Lower lobe of right lung (tissue), 2 donors: ENCODE results near the gene ANAPC1. TPM values are rescaled to one million over a fixed set of nuclear protein-coding genes. Genes with fewer than 3 reads are reported as not detected.
"Not testable (repeated sequence)": the region's sequence is repeated elsewhere in the genome, so short reads cannot be mapped to it uniquely, and the experiment has no call there.

Experiments used
- ATAC-seq, 2 donors: fragments of 200-7000 bp; cut with Tn5 transposase; one replicate each; pipeline ENCODE4 v1.9.1; 2020 to 2022; ENCODE audit warnings: mild to moderate bottlenecking in 2 of 2, moderate library complexity in 2 of 2
- DNase-seq: peaks from one replicate; pipeline ENCODE4 v3.0.0-alpha.2; 2020
- H3K27ac ChIP-seq: fragments of 200-600 bp; one replicate; pipeline ENCODE4 v1.8.0; 2022
- H3K27me3 ChIP-seq: fragments of 200-600 bp; one replicate; pipeline ENCODE4 v1.8.0; 2022; ENCODE audit warnings: low read depth
- H3K36me3 ChIP-seq: fragments of 200-600 bp; one replicate; pipeline ENCODE4 v1.8.0; 2022; ENCODE audit warnings: mild to moderate bottlenecking
- H3K4me1 ChIP-seq: fragments of 200-600 bp; one replicate; pipeline ENCODE4 v1.8.0; 2022
- H3K4me3 ChIP-seq: fragments of 200-600 bp; one replicate; pipeline ENCODE4 v1.8.0; 2022; ENCODE audit warnings: mild to moderate bottlenecking
- H3K9me3 ChIP-seq: fragments of 200-600 bp; one replicate; pipeline ENCODE4 v1.8.0; 2022
- intact Hi-C: fragments of 100-400 bp; cut with DNase I; formaldehyde crosslinking; loops from one replicate; pipeline ENCODE4 v1.11.0; 2022
- total RNA-seq: library from RNA; stranded (reverse); fragmentation: NEBNext Ultra II Directional; extraction: Animal tissue kit (Norgen Biotek cat#: 25700); gene quantifications from one replicate; pipeline ENCODE4 v1.2.1, GENCODE V29; 2021
- TF ChIP-seq, protein P1 (sequence below): fragments of 200-600 bp; IDR thresholded peaks from one replicate; pipeline ENCODE4 v1.8.0; 2022; ENCODE audit warnings: antibody characterized with exemption, mild to moderate bottlenecking
- donor health status: DM: no; HTN: yes; CAD: no; lungs with severe emphysema.

The ANAPC1 gene
- total RNA-seq, 1 donor from 2014 or later = 32.2 TPM

DNA sequence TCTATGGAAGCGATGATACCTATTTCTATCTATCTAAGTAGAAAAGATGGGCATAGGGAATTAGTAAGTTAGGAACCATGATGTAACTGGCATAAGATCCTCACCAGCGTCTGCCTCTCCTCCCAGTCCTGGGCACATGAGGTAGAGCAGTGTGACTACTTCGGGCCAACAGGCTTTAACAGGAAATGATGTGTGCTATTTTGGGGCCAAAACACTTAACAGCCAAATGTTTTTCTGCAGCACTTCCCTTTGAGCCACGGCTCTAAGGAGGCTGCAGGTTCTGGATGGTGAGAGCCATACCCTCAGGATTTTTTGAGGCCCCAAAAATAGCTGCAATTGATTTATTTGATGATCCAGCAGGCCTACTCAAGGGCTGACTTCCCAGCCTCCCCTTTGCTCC, 116.9 kb downstream of the ANAPC1 start:
- H3K4me3 ChIP-seq, H3K36me3 ChIP-seq, H3K27me3 ChIP-seq, H3K9me3 ChIP-seq, ATAC-seq, DNase-seq, intact Hi-C loops, H3K4me1 ChIP-seq, H3K27ac ChIP-seq: not testable (repeated sequence)

DNA sequence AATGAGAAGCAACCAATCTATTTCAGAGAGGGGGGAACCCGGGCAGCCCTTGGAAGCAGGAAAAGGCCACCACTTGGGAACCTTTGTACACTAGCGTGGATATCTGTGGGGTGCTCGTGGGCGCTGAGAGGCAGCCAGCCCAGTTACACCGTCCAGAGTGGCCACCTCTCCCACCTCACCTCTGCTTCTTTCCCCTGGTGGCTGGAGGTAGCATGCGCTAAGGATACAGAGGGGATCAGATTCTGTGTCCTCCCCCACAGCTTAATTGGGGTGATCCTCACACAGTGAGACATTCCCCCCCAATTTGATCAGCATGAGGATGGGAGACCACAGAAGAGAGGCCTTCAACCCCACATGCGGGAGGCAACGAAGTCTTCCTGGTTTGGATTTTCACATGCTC, 117.7 kb downstream of the ANAPC1 start:
- H3K27me3 ChIP-seq, DNase-seq, ATAC-seq, H3K9me3 ChIP-seq, H3K27ac ChIP-seq, intact Hi-C loops, H3K4me1 ChIP-seq, H3K36me3 ChIP-seq, H3K4me3 ChIP-seq: not testable (repeated sequence)

DNA sequence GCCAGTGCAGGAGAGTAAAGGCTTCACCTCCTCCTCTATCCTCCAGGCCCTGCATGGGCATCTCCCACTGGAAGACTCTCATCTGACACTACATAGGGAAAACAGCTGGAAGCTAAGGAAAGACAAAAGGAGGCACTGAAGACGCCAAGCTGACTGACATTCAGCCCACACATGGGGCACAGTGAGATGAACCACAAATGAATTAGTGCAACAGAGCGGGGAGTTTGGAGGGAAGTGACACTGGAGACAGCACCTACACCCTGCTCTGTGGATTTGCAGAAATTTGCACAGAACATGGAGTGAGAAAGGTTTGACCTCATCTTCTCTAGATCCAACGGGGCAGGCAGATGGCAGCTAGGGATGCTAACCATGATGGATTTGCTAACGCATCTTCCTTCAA, 119.8 kb downstream of the ANAPC1 start:
- H3K27ac ChIP-seq, H3K4me1 ChIP-seq, H3K27me3 ChIP-seq, H3K9me3 ChIP-seq, H3K4me3 ChIP-seq, ATAC-seq, H3K36me3 ChIP-seq, intact Hi-C loops, DNase-seq: not testable (repeated sequence)

DNA sequence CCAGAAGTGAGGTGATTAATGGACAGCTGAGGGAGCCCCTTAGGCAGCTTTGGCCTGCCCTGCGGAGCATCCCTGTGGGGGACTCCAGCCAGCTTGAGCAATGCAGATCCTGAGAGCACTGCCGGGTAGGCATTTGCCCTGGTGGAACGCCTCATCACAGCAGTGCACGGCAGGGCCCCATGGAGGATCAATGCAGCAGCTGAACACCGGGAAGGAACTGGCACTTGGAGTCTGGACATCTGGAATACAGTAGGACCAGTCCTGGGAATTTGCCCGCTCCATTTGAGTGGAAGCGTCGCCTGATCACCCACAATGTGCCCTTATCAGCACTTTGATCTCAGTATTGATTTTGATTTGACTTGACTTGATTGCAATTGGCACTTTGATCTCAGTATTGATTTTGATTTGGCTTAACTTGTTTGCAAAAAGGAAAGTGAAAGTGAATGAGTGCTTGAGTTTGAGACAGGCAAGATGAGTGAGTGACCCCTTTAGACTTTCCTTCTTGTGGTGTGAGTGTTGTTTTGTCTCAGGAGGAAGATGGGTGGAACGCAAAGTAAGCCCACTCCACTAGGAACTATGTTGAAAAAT, 123.2 kb downstream of the ANAPC1 start:
- intact Hi-C loops, ATAC-seq, H3K36me3 ChIP-seq, H3K9me3 ChIP-seq, H3K4me3 ChIP-seq, H3K4me1 ChIP-seq, H3K27ac ChIP-seq, DNase-seq, H3K27me3 ChIP-seq: not testable (repeated sequence)

DNA sequence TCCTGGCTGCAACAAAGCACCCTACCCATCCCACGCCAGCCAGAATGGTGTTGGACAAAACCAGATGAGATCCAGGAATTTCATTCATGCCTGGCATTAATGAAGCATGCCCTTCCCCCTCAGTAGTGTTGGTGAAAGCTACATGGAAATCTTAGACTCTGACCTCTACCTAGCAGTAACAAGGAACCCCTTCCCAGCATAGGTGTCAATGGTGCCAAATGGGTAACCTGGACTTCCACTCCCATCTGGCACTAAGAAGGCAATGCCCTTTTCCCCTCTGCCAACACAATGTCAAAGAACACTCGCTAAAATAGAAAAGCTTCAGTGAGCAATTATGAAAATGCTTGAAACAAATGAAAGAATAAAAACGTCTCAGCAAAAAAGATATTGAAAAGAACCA, 131.5 kb downstream of the ANAPC1 start:
- H3K27me3 ChIP-seq, H3K36me3 ChIP-seq, DNase-seq, H3K4me1 ChIP-seq, H3K27ac ChIP-seq, intact Hi-C loops, H3K9me3 ChIP-seq, ATAC-seq, H3K4me3 ChIP-seq: not testable (repeated sequence)

DNA sequence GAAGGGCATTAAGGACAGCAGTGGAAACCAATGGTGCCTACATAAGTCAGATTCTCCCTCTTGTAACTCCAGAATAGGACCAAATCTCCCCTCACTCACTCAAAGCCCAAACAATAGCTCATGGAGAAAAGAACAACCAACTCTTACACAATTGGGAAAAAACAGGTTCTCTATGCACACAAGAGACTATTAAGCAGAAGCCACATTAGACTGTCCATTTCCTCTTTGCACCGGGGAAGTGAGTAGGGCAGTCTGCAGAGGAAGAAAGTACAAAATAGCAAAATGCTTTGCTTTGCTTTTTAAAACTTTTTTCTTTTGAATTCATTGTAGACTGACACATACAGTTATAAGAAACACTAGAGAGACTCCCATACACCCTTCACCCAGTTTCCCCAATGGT, 133.4 kb downstream of the ANAPC1 start:
- H3K27ac ChIP-seq, ATAC-seq, H3K9me3 ChIP-seq, H3K4me1 ChIP-seq, H3K27me3 ChIP-seq, DNase-seq, intact Hi-C loops, H3K4me3 ChIP-seq, H3K36me3 ChIP-seq: not testable (repeated sequence)

DNA sequence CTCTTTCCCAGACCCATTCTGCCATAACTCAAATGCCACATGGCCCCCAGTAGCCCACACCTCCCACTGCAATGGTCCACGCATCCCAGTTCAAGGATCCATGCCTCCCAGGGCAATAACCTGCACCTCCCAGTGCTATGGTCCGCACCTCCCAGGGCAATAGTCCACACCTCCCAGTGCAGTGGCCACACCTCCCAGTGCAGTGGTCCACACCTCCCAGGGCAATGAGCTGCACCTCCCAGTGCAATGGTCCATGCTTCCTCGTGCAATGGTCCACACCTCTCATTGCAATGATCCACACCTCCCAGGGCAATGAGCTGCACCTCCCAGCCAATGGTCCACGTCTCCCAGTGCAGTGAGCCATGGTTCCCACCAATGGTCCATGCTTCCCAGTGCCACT, 135.6 kb downstream of the ANAPC1 start:
- H3K27me3 ChIP-seq, H3K4me3 ChIP-seq, intact Hi-C loops, DNase-seq, H3K9me3 ChIP-seq, H3K36me3 ChIP-seq, H3K27ac ChIP-seq, H3K4me1 ChIP-seq: not testable (repeated sequence)
- ATAC-seq = peak in 1 of 2 donors; percentile 15

DNA sequence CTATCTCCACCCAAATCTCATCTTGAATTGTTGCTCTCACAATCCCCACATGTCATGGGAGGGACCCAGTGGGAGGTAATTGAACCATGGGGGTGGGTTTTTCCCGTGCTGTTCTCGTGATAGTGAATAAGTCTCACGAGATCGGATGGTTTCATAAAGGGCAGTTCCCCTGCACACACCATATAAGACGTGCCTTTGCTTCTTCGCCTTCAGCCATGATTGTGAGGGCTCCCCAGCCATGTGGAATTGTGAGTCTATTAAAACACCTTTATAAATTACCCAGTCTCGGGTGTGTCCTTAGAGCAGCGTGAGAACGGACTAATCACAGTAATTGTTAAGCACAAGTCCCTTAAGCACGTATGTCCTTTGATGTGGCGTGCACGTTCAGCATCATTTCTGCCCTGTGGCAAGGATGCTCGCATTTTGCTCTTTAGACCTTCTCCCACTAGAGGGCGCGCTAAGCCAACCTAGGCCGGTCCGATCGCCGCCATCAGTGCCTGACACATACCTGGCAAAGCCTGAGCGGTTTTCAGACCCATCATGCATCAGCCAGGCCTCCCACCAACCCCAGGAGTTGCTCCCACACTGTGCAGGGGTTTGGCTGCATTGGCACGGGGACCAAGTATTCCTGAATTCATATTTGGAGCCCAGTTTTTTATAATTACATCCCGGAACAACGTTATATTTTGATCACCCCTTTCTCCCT, 136.4 kb downstream of the ANAPC1 start:
- H3K9me3 ChIP-seq, H3K4me3 ChIP-seq, H3K4me1 ChIP-seq, intact Hi-C loops, H3K27me3 ChIP-seq, H3K27ac ChIP-seq, H3K36me3 ChIP-seq, DNase-seq: not testable (repeated sequence)
- TF ChIP-seq, protein P1, sequence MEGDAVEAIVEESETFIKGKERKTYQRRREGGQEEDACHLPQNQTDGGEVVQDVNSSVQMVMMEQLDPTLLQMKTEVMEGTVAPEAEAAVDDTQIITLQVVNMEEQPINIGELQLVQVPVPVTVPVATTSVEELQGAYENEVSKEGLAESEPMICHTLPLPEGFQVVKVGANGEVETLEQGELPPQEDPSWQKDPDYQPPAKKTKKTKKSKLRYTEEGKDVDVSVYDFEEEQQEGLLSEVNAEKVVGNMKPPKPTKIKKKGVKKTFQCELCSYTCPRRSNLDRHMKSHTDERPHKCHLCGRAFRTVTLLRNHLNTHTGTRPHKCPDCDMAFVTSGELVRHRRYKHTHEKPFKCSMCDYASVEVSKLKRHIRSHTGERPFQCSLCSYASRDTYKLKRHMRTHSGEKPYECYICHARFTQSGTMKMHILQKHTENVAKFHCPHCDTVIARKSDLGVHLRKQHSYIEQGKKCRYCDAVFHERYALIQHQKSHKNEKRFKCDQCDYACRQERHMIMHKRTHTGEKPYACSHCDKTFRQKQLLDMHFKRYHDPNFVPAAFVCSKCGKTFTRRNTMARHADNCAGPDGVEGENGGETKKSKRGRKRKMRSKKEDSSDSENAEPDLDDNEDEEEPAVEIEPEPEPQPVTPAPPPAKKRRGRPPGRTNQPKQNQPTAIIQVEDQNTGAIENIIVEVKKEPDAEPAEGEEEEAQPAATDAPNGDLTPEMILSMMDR = peak; percentile 53
- ATAC-seq = peak; percentile 88 to 91

DNA sequence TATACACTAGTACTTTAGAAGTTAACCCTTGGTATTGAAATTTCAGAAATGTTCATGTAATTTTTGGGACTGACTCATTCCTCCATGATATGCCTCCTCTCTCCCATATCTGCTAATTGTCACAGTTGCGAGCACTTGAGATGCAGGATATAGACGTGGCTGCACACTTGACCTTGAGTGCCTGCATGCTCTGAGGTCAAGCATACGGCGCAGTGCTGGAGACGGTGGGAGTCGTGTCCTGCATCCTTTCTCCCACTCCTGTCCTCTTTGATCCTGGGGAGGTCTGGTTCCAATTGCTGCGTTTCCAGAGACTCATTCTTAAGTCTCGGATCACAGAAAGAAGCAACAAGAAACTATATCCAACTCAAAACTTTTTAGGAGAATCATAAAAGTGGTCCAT, 139.2 kb downstream of the ANAPC1 start:
- H3K9me3 ChIP-seq, H3K4me1 ChIP-seq, DNase-seq, H3K27ac ChIP-seq, intact Hi-C loops, H3K36me3 ChIP-seq, ATAC-seq, H3K4me3 ChIP-seq, H3K27me3 ChIP-seq: not testable (repeated sequence)

DNA sequence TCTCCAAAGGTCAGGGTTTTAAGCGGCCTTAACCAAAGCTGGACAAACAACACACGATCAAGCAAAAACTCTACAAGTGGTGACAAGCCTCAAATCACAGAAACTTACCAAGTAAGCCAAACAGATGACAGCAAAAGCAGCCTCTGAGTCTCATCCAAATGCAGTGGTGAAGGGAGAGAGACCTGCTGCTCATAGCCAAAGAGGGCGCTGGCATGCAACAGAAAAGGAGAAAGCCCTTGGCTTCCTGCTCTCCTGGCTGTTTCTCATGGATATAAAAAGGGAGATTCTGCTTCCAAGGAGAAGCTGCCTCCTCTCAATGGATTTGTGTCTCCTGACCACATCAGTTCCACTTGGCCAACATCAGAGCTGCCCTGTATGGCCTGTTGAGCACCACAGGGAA, 142.5 kb downstream of the ANAPC1 start:
- H3K36me3 ChIP-seq, H3K27ac ChIP-seq, H3K4me3 ChIP-seq, H3K9me3 ChIP-seq, DNase-seq, H3K4me1 ChIP-seq, H3K27me3 ChIP-seq, ATAC-seq, intact Hi-C loops: not testable (repeated sequence)
